Mesendoderm (in vitro differentiated cells): ENCODE measurements around the gene ITGB2.
A peak's percentile ranks its signal among the peaks of the same experiment; 100 is the strongest.

ENCODE experiments used
- DNase-seq: peaks from one replicate; pipeline ENCODE4 v3.0.0; 2013
- H2AK5ac ChIP-seq: 2 replicates; pipeline ENCODE4 v1.6.1; 2013; ENCODE audit warnings: low read length, inconsistent platforms
- H2BK120ac ChIP-seq: 2 replicates; pipeline ENCODE4 v1.6.1; 2013; ENCODE audit warnings: low read depth, mild to moderate bottlenecking, low read length, moderate library complexity, mixed read lengths
- H2BK15ac ChIP-seq: replicated peaks from 2 replicates; pipeline ENCODE4 v1.6.1; 2013; ENCODE audit warnings: low read depth, mild to moderate bottlenecking, moderate library complexity
- H2BK5ac ChIP-seq: 2 replicates; pipeline ENCODE4 v1.6.1; 2013; ENCODE audit warnings: low read length, inconsistent platforms
- H3K18ac ChIP-seq: 2 replicates; pipeline ENCODE4 v1.6.1; 2013; ENCODE audit warnings: mild to moderate bottlenecking, low read length, mixed read lengths
- H3K23ac ChIP-seq: one replicate; pipeline ENCODE4 v1.6.1; 2013; ENCODE audit warnings: low read length
- H3K27ac ChIP-seq: 2 replicates; pipeline ENCODE4 v1.5.1; 2013; ENCODE audit warnings: low read depth, mild to moderate bottlenecking, inconsistent platforms, low read length, moderate library complexity
- H3K27me3 ChIP-seq: 2 replicates; pipeline ENCODE4 v1.6.1; 2013; ENCODE audit warnings: low read length, control low read depth, mild to moderate bottlenecking, inconsistent platforms; ENCODE audit not compliant: insufficient read depth, poor library complexity
- H3K36me3 ChIP-seq: 2 replicates; pipeline ENCODE4 v1.6.1; 2013; ENCODE audit warnings: low read length, inconsistent platforms; ENCODE audit not compliant: control insufficient read depth, insufficient read depth
- H3K4ac ChIP-seq: one replicate; pipeline ENCODE4 v1.6.1; 2013; ENCODE audit warnings: low read depth, mild to moderate bottlenecking, low read length, moderate library complexity
- H3K4me1 ChIP-seq: 2 replicates; pipeline ENCODE4 v1.6.1; 2013; ENCODE audit warnings: low read depth, low read length, inconsistent platforms; ENCODE audit not compliant: control insufficient read depth
- H3K4me2 ChIP-seq: 2 replicates; pipeline ENCODE4 v1.6.1; 2013; ENCODE audit warnings: low read length
- H3K4me3 ChIP-seq: 2 replicates; pipeline ENCODE4 v1.5.1; 2013; ENCODE audit warnings: mild to moderate bottlenecking, low read length
- H3K56ac ChIP-seq: one replicate; pipeline ENCODE4 v1.6.1; 2013; ENCODE audit warnings: low read length
- H3K79me1 ChIP-seq: 2 replicates; pipeline ENCODE4 v1.6.1; 2013; ENCODE audit warnings: low read length, inconsistent platforms
- H3K79me2 ChIP-seq: 2 replicates; pipeline ENCODE4 v1.6.1; 2013; ENCODE audit warnings: mild to moderate bottlenecking, low read length; ENCODE audit not compliant: control insufficient read depth, insufficient read depth
- H3K9ac ChIP-seq: 2 replicates; pipeline ENCODE4 v1.6.1; 2013; ENCODE audit warnings: low read length, inconsistent platforms
- H4K5ac ChIP-seq: one replicate; pipeline ENCODE4 v1.6.1; 2013; ENCODE audit warnings: low read length
- H4K8ac ChIP-seq: one replicate; pipeline ENCODE4 v1.6.1; 2013; ENCODE audit warnings: low read depth, mild to moderate bottlenecking, control low read depth, low read length, moderate library complexity
- WGBS: extraction: QIAGEN DNeasy Blood & Tissue Kit; methylation state at CpG from one replicate; pipeline ENCODE4 v1.1.7; 2013; ENCODE audit warnings: low lambda C conversion rate, missing lambda C conversion rate; ENCODE audit not compliant: insufficient coverage; ENCODE audit errors: extremely low coverage; 5-methylcytosine and 5-hydroxymethylcytosine counted together

Gene ITGB2

DNA sequence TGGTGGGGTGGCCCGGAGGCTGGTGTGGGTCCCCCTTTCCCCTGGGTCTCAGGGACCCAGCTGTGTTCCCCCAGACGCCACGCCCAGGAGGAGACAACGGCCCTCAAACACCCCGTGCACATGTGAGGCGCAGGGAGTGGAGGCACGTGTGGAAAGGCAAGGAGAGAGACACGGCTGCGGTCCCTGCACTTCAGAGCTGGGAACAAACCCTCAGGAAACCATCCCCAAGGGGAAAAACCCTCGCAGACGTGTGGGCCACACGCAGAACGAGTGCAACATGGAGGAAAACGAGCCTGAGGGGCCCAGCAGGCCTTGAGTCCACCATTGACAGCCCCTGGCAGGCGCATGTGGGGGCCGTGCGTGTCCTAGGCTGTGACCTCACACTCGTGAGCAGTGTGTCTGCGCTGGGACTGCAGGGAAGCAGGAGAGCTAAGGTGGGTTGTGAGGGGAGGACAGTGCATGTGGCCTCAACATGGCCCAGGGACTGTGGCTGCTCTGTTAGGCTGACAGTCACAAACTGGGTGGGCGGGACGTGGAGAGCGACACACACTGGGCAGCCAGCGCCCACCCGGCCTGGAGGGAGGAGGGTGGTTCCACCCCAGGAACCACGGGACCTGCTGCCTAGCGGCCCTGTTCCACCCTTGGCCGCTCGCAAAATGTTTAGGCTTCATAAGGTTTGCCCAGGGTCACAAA is 20.0 kb downstream of the ITGB2 start:
- Histone ChIP-seq H3K79me2 (no peaks in the 10 kb centered on the region), H3K9ac (no peak overlapping the region), H3K4ac (no peak overlapping the region), H3K4me3 (no peak overlapping the region), H3K27me3 (no peaks in the 10 kb centered on the region), H3K4me1 (no peaks in the 10 kb centered on the region), H2AK5ac (no peak overlapping the region), H3K79me1 (no peaks in the 10 kb centered on the region), H3K23ac (no peak overlapping the region), H3K36me3 (no peaks in the 10 kb centered on the region), H2BK15ac (no peak overlapping the region), H3K56ac (no peak overlapping the region), H2BK120ac (no peak overlapping the region), H4K8ac (no peak overlapping the region), H3K4me2 (no peak overlapping the region), H4K5ac (no peak overlapping the region), H2BK5ac (no peak overlapping the region), H3K18ac (no peak overlapping the region), H3K27ac (no peak overlapping the region)
- DNase-seq = no peak
- no CpG with 5 or more reads among the region's 28 CpGs for WGBS

DNA sequence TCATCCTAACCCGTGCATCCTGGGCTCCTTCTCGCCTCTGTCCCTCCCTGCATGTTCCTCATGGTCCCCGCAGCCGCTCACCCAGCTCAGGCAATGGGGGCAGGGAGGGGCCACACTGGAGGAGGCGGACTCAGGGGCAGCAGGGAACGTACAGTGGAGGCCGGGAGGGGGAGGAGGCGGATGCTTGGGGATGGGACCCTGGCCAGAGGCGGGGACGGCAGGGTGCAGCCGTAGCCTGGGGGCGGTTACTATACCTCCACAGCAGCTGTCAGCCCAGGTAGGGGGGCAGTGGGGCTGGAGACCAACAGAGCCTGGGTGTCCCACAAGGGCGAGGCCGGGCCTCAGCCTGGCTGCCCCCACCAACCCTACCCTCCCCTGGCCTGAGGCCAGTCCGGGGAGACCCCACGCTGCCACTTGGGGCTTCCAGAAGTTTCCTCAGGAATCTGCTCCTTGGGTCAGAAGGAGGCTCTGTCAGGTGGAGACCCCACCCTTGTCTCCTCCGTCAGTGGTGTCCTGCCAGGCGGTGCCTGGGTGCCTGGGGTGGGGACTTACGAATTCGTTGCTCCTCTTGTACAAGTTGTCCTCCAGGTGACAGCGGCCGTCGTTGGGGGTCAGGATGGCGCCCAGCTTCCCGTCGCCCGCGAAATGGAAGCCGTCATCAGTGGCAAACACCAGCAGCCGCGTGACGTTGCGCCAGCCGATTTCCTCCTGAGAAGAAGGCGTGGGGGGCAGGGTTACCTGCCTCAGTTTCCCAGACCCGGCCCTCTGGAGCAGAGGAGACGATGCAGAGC is 20.7 kb downstream of the ITGB2 start:
- H3K79me2 ChIP-seq = no peaks in the 10 kb centered on the region
- H4K8ac ChIP-seq = no peak overlapping the region
- H3K4me3 ChIP-seq = no peak overlapping the region
- no peak overlapping the region for H2BK120ac ChIP-seq
- H3K27ac ChIP-seq = no peak overlapping the region
- no peak overlapping the region for H3K23ac ChIP-seq
- H3K36me3 ChIP-seq = no peaks in the 10 kb centered on the region
- no peak overlapping the region for H2BK5ac ChIP-seq
- H3K56ac ChIP-seq = no peak overlapping the region
- no peaks in the 10 kb centered on the region for H3K27me3 ChIP-seq
- H4K5ac ChIP-seq = no peak overlapping the region
- H3K79me1 ChIP-seq = no peaks in the 10 kb centered on the region
- no peak overlapping the region for H3K4me2 ChIP-seq
- H2BK15ac ChIP-seq = no peak overlapping the region
- WGBS = no CpG with 5 or more reads among the region's 37 CpGs
- H3K9ac ChIP-seq = no peak overlapping the region
- H2AK5ac ChIP-seq = no peak overlapping the region
- no peak overlapping the region for H3K18ac ChIP-seq
- H3K4me1 ChIP-seq = no peaks in the 10 kb centered on the region
- no peak for DNase-seq
- no peak overlapping the region for H3K4ac ChIP-seq

GRCh38 chr21:44898851-44899767 is 21.6 kb downstream of the ITGB2 start:
- Histone ChIP-seq H3K79me1 (no peaks in the 10 kb centered on the region), H2BK5ac (no peak overlapping the region), H3K4ac (no peak overlapping the region), H3K4me1 (no peaks in the 10 kb centered on the region), H3K4me3 (no peak overlapping the region), H2BK120ac (no peak overlapping the region), H3K4me2 (no peak overlapping the region), H3K23ac (no peak overlapping the region), H4K5ac (no peak overlapping the region), H4K8ac (no peak overlapping the region), H2BK15ac (no peak overlapping the region), H3K79me2 (no peaks in the 10 kb centered on the region), H3K9ac (no peak overlapping the region), H3K56ac (no peak overlapping the region), H3K27ac (no peak overlapping the region), H3K27me3 (no peaks in the 10 kb centered on the region), H2AK5ac (no peak overlapping the region), H3K36me3 (no peaks in the 10 kb centered on the region), H3K18ac (no peak overlapping the region)
- no CpG with 5 or more reads among the region's 49 CpGs for WGBS
- DNase-seq = no peak

GRCh38 chr21:44898011-44898488 is 22.6 kb downstream of the ITGB2 start:
- Histone ChIP-seq H3K36me3 (no peaks in the 10 kb centered on the region), H4K5ac (no peak overlapping the region), H2AK5ac (no peak overlapping the region), H3K79me2 (no peaks in the 10 kb centered on the region), H3K18ac (no peak overlapping the region), H3K4me3 (no peak overlapping the region), H3K27me3 (no peaks in the 10 kb centered on the region), H2BK15ac (no peak overlapping the region), H3K9ac (no peak overlapping the region), H3K4me2 (no peak overlapping the region), H3K23ac (no peak overlapping the region), H4K8ac (no peak overlapping the region), H3K56ac (no peak overlapping the region), H2BK120ac (no peak overlapping the region), H3K4ac (no peak overlapping the region), H3K27ac (no peak overlapping the region), H3K4me1 (no peaks in the 10 kb centered on the region), H3K79me1 (no peaks in the 10 kb centered on the region), H2BK5ac (no peak overlapping the region)
- DNase-seq = no peak
- no CpG with 5 or more reads among the region's 13 CpGs for WGBS

DNA sequence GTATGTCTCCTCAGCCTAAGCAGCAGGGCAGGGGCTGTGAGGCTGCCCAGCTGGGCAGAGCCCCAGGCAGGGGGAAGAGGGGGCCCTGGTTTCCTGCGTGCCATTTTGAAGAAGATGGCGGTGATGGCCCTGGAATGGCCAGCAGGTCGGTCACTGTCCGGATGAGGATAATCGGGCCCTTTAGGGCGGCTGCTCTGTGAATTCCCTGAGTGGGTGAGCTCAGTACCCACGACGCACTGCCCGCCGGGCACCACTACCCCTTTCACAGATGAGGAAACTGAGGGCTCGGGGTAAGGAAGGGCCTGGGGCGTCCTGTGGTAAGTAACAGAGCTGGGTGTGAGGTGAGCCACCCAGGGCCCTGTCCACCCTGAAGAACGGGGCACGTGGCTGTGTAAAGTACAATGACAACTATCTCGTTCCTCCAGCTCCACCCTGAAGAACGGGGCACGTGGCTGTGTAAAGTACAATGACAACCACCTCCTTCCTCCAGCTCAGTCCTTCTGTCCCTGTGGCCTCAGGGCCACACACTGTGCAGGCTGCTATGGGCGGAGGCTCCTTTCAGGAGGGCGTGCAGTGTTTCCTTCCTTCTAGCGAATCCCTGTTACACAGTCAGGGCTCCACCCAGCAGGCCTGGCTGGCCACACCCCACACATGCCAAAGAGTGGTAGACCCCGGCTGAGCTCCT is 23.2 kb downstream of the ITGB2 start:
- H3K4me1 ChIP-seq = no peaks in the 10 kb centered on the region
- H2BK5ac ChIP-seq = no peak overlapping the region
- H2AK5ac ChIP-seq = no peak overlapping the region
- H4K5ac ChIP-seq = no peak overlapping the region
- no CpG with 5 or more reads among the region's 21 CpGs for WGBS
- no peaks in the 10 kb centered on the region for H3K79me1 ChIP-seq
- no peak overlapping the region for H3K27ac ChIP-seq
- no peak overlapping the region for H2BK120ac ChIP-seq
- no peak overlapping the region for H3K23ac ChIP-seq
- no peaks in the 10 kb centered on the region for H3K27me3 ChIP-seq
- H3K9ac ChIP-seq = no peak overlapping the region
- H3K4ac ChIP-seq = no peak overlapping the region
- H3K36me3 ChIP-seq = no peaks in the 10 kb centered on the region
- no peak overlapping the region for H3K18ac ChIP-seq
- no peak overlapping the region for H3K56ac ChIP-seq
- H3K79me2 ChIP-seq = no peaks in the 10 kb centered on the region
- DNase-seq = peak; percentile 56
- no peak overlapping the region for H4K8ac ChIP-seq
- no peak overlapping the region for H3K4me2 ChIP-seq
- H3K4me3 ChIP-seq = no peak overlapping the region
- no peak overlapping the region for H2BK15ac ChIP-seq
